Body of pancreas (tissue), 4 donors: Measurements from ENCODE around the gene CDKAL1.

ENCODE experiments used
- CTCF ChIP-seq, 7 experiments: fragments of 450-650 bp in 4 of 7; fragments of 200-600 bp in 3 of 7; sonication (generic) in 3 of 7; IDR thresholded peaks; one replicate each; pipeline ENCODE4 v1.5.1; 2016 to 2019; ENCODE audit warnings: antibody characterized with exemption in 7 of 7
- POLR2A ChIP-seq, 3 donors: fragments of 450-650 bp; IDR thresholded peaks; one replicate each; pipeline ENCODE4 v1.6.1; 2016; ENCODE audit warnings: antibody characterized with exemption in 3 of 3, mild to moderate bottlenecking in 2 of 3

GRCh38 chr6:20490591-20490990 is 43.7 kb upstream of the CDKAL1 start:
- TF ChIP-seq POLR2A (IDR thresholded peaks at IDR 0.05) (no peak), CTCF (IDR thresholded peaks at IDR 0.05) (no peak)
